ENCODE results near the gene KCNG2.

KCNG2 gene

GRCh38 chr18:79802298-79802697, 4.6 kb downstream of the KCNG2 start:
- H3K79me2 ChIP-seq (ENCODE audit: insufficient read depth, low read length), result no peaks in the 10 kb centered on the region
- TF ChIP-seq CTCF (IDR thresholded peaks at IDR 0.05; ENCODE audit: insufficient read depth, low read length, poor library complexity, severe bottlenecking) (no peak), EZH2phosphoT487 (conservative IDR thresholded peaks at IDR 0.05; ENCODE audit: low read length) (no peak)

GRCh38 chr18:79803611-79804051, 5.9 kb downstream of the KCNG2 start:
- H3K4me3 ChIP-seq (ENCODE audit: insufficient read depth, low read length, poor library complexity, severe bottlenecking), result no peak overlapping the region
- no peak overlapping the region for H3K9ac ChIP-seq (ENCODE audit: low read length)
- no peak overlapping the region for H3K4me2 ChIP-seq (ENCODE audit: low read depth, low read length, poor library complexity, severe bottlenecking)
- no peaks in the 10 kb centered on the region for H3K27me3 ChIP-seq (ENCODE audit: low read length)
- H3K9me3 ChIP-seq (ENCODE audit: insufficient read depth, low read length), result no peaks in the 10 kb centered on the region
- no peaks in the 10 kb centered on the region for H3F3A ChIP-seq (ENCODE audit: insufficient read depth)
- no peak overlapping the region for H3K27ac ChIP-seq (ENCODE audit: low read depth, low read length)
- no peaks in the 10 kb centered on the region for H4K20me1 ChIP-seq (ENCODE audit: low read depth, low read length)
- H3K79me2 ChIP-seq (ENCODE audit: insufficient read depth, low read length), result no peaks in the 10 kb centered on the region
- no peak overlapping the region for H2AFZ ChIP-seq (ENCODE audit: low read depth, low read length, severe bottlenecking)
- H3K9me2 ChIP-seq (replicated peaks; ENCODE audit: insufficient read depth, low read length), result no peaks in the 10 kb centered on the region
- TF ChIP-seq CTCF (IDR thresholded peaks at IDR 0.05; ENCODE audit: insufficient read depth, low read length, poor library complexity, severe bottlenecking), result no peak
- no peak for TF ChIP-seq EZH2phosphoT487 (conservative IDR thresholded peaks at IDR 0.05; ENCODE audit: low read length)
- no peaks in the 10 kb centered on the region for H3K36me3 ChIP-seq (ENCODE audit: low read length)

More at GRCh38 chr18:79802298-79802697, 4.6 kb downstream of the KCNG2 start:
- H3K36me3 ChIP-seq (ENCODE audit: low read length), result no peaks in the 10 kb centered on the region
- no peak overlapping the region for H2AFZ ChIP-seq (ENCODE audit: low read depth, low read length, severe bottlenecking)
- no peak overlapping the region for H3K4me3 ChIP-seq (ENCODE audit: insufficient read depth, low read length, poor library complexity, severe bottlenecking)
- H3K27ac ChIP-seq (ENCODE audit: low read depth, low read length), result no peak overlapping the region
- H3F3A ChIP-seq (ENCODE audit: insufficient read depth), result no peaks in the 10 kb centered on the region
- no peaks in the 10 kb centered on the region for H3K27me3 ChIP-seq (ENCODE audit: low read length)
- no peak overlapping the region for H3K9ac ChIP-seq (ENCODE audit: low read length)
- H4K20me1 ChIP-seq (ENCODE audit: low read depth, low read length), result no peaks in the 10 kb centered on the region
- no peak overlapping the region for H3K4me2 ChIP-seq (ENCODE audit: low read depth, low read length, poor library complexity, severe bottlenecking)
- no peaks in the 10 kb centered on the region for H3K9me3 ChIP-seq (ENCODE audit: insufficient read depth, low read length)
- no peaks in the 10 kb centered on the region for H3K9me2 ChIP-seq (replicated peaks; ENCODE audit: insufficient read depth, low read length)

GRCh38 chr18:79804130-79804787, 6.5 kb downstream of the KCNG2 start:
- H4K20me1 ChIP-seq (ENCODE audit: low read depth, low read length), result no peaks in the 10 kb centered on the region
- H3K27me3 ChIP-seq (ENCODE audit: low read length), result no peaks in the 10 kb centered on the region
- H3K79me2 ChIP-seq (ENCODE audit: insufficient read depth, low read length), result no peaks in the 10 kb centered on the region
- H3K4me3 ChIP-seq (ENCODE audit: insufficient read depth, low read length, poor library complexity, severe bottlenecking), result no peak overlapping the region
- no peaks in the 10 kb centered on the region for H3K9me3 ChIP-seq (ENCODE audit: insufficient read depth, low read length)
- no peaks in the 10 kb centered on the region for H3K36me3 ChIP-seq (ENCODE audit: low read length)
- no peak overlapping the region for H2AFZ ChIP-seq (ENCODE audit: low read depth, low read length, severe bottlenecking)
- no peak overlapping the region for H3K4me2 ChIP-seq (ENCODE audit: low read depth, low read length, poor library complexity, severe bottlenecking)
- TF ChIP-seq EZH2phosphoT487 (conservative IDR thresholded peaks at IDR 0.05; ENCODE audit: low read length) (no peak), CTCF (IDR thresholded peaks at IDR 0.05; ENCODE audit: insufficient read depth, low read length, poor library complexity, severe bottlenecking) (no peak)
- H3K27ac ChIP-seq (ENCODE audit: low read depth, low read length), result no peak overlapping the region
- no peaks in the 10 kb centered on the region for H3F3A ChIP-seq (ENCODE audit: insufficient read depth)
- H3K9me2 ChIP-seq (replicated peaks; ENCODE audit: insufficient read depth, low read length), result no peaks in the 10 kb centered on the region
- H3K9ac ChIP-seq (ENCODE audit: low read length), result no peak overlapping the region

All from SU-DHL-6 (cell line).